HEK293 (cell line): ENCODE measurements around the gene LILRA6.

Experiments
- GLI4 ChIP-seq: fragments of 450-650 bp; formaldehyde crosslinking; IDR thresholded peaks from 2 replicates; pipeline ENCODE4 v1.5.1; 2016; ENCODE audit warnings: missing biosample characterization, missing genetic modification characterization
- GLIS1 ChIP-seq: fragments of 450-650 bp; formaldehyde crosslinking; IDR thresholded peaks from 2 replicates; pipeline ENCODE4 v1.5.1; 2016; ENCODE audit warnings: missing biosample characterization, missing genetic modification characterization
- GLIS2 ChIP-seq: fragments of 450-650 bp; formaldehyde crosslinking; IDR thresholded peaks from 2 replicates; pipeline ENCODE4 v1.5.1; 2016; ENCODE audit warnings: missing biosample characterization, missing genetic modification characterization
- HOXC10 ChIP-seq: sonication (generic); formaldehyde crosslinking; IDR thresholded peaks from 2 replicates; pipeline ENCODE4 v1.8.1; 2023; ENCODE audit warnings: mild to moderate bottlenecking, missing genetic modification reagents
- HOXD13 ChIP-seq: sonication (generic); formaldehyde crosslinking; IDR thresholded peaks from 2 replicates; pipeline ENCODE4 v1.8.0; 2022; ENCODE audit warnings: missing genetic modification reagents, borderline replicate concordance
- IKZF3 ChIP-seq: fragments of 450-650 bp; IDR thresholded peaks from 2 replicates; pipeline ENCODE4 v1.5.0; 2018; ENCODE audit warnings: missing biosample characterization, mild to moderate bottlenecking, missing genetic modification characterization, moderate library complexity
- KLF7 ChIP-seq: fragments of 450-650 bp; formaldehyde crosslinking; IDR thresholded peaks from 2 replicates; pipeline ENCODE4 v1.5.1; 2016; ENCODE audit warnings: missing biosample characterization, missing genetic modification characterization, borderline replicate concordance
- PRDM4 ChIP-seq: fragments of 450-650 bp; formaldehyde crosslinking; IDR thresholded peaks from 2 replicates; pipeline ENCODE4 v1.5.1; 2017; ENCODE audit warnings: missing biosample characterization, missing genetic modification characterization
- SCRT1 ChIP-seq: fragments of 450-650 bp; formaldehyde crosslinking; IDR thresholded peaks from 2 replicates; pipeline ENCODE4 v1.5.1; 2016; ENCODE audit warnings: missing biosample characterization, missing genetic modification characterization, borderline replicate concordance
- ZBTB10 ChIP-seq: fragments of 450-650 bp; formaldehyde crosslinking; IDR thresholded peaks from 2 replicates; pipeline ENCODE4 v1.5.1; 2016; ENCODE audit warnings: missing biosample characterization, missing genetic modification characterization
- ZBTB11 ChIP-seq: fragments of 450-650 bp; formaldehyde crosslinking; conservative IDR thresholded peaks from 2 replicates; pipeline ENCODE4 v1.5.1; 2016; ENCODE audit warnings: low read depth, missing biosample characterization, missing genetic modification characterization
- ZBTB7A ChIP-seq: fragments of 450-650 bp; formaldehyde crosslinking; IDR thresholded peaks from 2 replicates; pipeline ENCODE4 v1.5.1; 2016; ENCODE audit warnings: low read depth, missing biosample characterization, missing genetic modification characterization
- ZFP3 ChIP-seq: fragments of 450-650 bp; formaldehyde crosslinking; IDR thresholded peaks from 2 replicates; pipeline ENCODE4 v1.5.1; 2016; ENCODE audit warnings: low read depth, missing biosample characterization, missing genetic modification characterization
- ZFP37 ChIP-seq: fragments of 450-650 bp; formaldehyde crosslinking; IDR thresholded peaks from 2 replicates; pipeline ENCODE4 v1.5.1; 2016; ENCODE audit warnings: missing biosample characterization, missing genetic modification characterization
- ZNF140 ChIP-seq: fragments of 450-650 bp; formaldehyde crosslinking; IDR thresholded peaks from 2 replicates; pipeline ENCODE4 v1.5.1; 2016; ENCODE audit warnings: missing biosample characterization, missing genetic modification characterization
- ZNF155 ChIP-seq: fragments of 450-650 bp; formaldehyde crosslinking; IDR thresholded peaks from 2 replicates; pipeline ENCODE4 v1.5.1; 2016; ENCODE audit warnings: missing biosample characterization, missing genetic modification characterization
- ZNF169 ChIP-seq: fragments of 450-650 bp; formaldehyde crosslinking; IDR thresholded peaks from 2 replicates; pipeline ENCODE4 v1.5.1; 2016; ENCODE audit warnings: missing biosample characterization, missing genetic modification characterization
- ZNF184 ChIP-seq: fragments of 450-650 bp; IDR thresholded peaks from 2 replicates; pipeline ENCODE4 v1.5.1; 2018; ENCODE audit warnings: missing biosample characterization, mild to moderate bottlenecking, missing genetic modification characterization
- ZNF202 ChIP-seq: fragments of 450-650 bp; formaldehyde crosslinking; IDR thresholded peaks from 2 replicates; pipeline ENCODE4 v1.5.1; 2016; ENCODE audit warnings: missing biosample characterization, missing genetic modification characterization, borderline replicate concordance
- ZNF214 ChIP-seq: fragments of 450-650 bp; formaldehyde crosslinking; IDR thresholded peaks from 2 replicates; pipeline ENCODE4 v1.5.1; 2017; ENCODE audit warnings: missing biosample characterization, mild to moderate bottlenecking, missing genetic modification characterization, borderline replicate concordance
- ZNF24 ChIP-seq: fragments of 450-650 bp; formaldehyde crosslinking; IDR thresholded peaks from 2 replicates; pipeline ENCODE4 v1.5.1; 2016; ENCODE audit warnings: missing biosample characterization, missing genetic modification characterization
- ZNF274 ChIP-seq, 2 experiments: fragments of 200-500 bp in 1 of 2; fragments of 450-650 bp in 1 of 2; sonication (Bioruptor generic) in 1 of 2; formaldehyde crosslinking in 1 of 2; IDR thresholded peaks; 2 replicates each; pipeline versions ENCODE4 v1.5.1 to v1.6.1; 2014 to 2016; ENCODE audit warnings: borderline replicate concordance in 1 of 2, inconsistent platforms in 1 of 2, low read length in 1 of 2, missing biosample characterization in 1 of 2, missing genetic modification characterization in 1 of 2
- ZNF366 ChIP-seq: fragments of 450-650 bp; formaldehyde crosslinking; conservative IDR thresholded peaks from 2 replicates; pipeline ENCODE4 v1.5.1; 2016; ENCODE audit warnings: missing biosample characterization, missing genetic modification characterization
- ZNF391 ChIP-seq: fragments of 450-650 bp; formaldehyde crosslinking; IDR thresholded peaks from 2 replicates; pipeline ENCODE4 v1.5.1; 2016; ENCODE audit warnings: low read depth, missing biosample characterization, missing genetic modification characterization, borderline replicate concordance
- ZNF561 ChIP-seq: fragments of 450-650 bp; IDR thresholded peaks from 2 replicates; pipeline ENCODE4 v1.5.1; 2018; ENCODE audit warnings: missing biosample characterization, missing genetic modification characterization, borderline replicate concordance
- ZNF621 ChIP-seq: fragments of 450-650 bp; formaldehyde crosslinking; IDR thresholded peaks from 2 replicates; pipeline ENCODE4 v1.5.1; 2017; ENCODE audit warnings: missing biosample characterization, missing genetic modification characterization
- ZNF658 ChIP-seq: fragments of 450-650 bp; formaldehyde crosslinking; IDR thresholded peaks from 2 replicates; pipeline ENCODE4; 2016; ENCODE audit warnings: missing biosample characterization, missing genetic modification characterization
- ZNF660 ChIP-seq: fragments of 450-650 bp; IDR thresholded peaks from 2 replicates; pipeline ENCODE4 v1.5.1; 2018; ENCODE audit warnings: missing biosample characterization, mild to moderate bottlenecking, missing genetic modification characterization
- ZSCAN5A ChIP-seq: fragments of 450-650 bp; formaldehyde crosslinking; IDR thresholded peaks from 2 replicates; pipeline ENCODE4 v1.5.1; 2016; ENCODE audit warnings: missing biosample characterization, missing genetic modification characterization

The LILRA6 gene

GRCh38 chr19:54189735-54190502, 52.7 kb downstream of the LILRA6 start (continued):
- TF ChIP-seq ZBTB11: no peak
- TF ChIP-seq HOXC10: no peak
- no peak for TF ChIP-seq ZNF169
- peak; percentile 78; the same call in 1 of the 2 replicates for TF ChIP-seq ZNF561 (tag by site-specific recombination)
- TF ChIP-seq ZFP37: 0 out of 2 replicates have a peak, but pooled peaks have one; percentile 36
- TF ChIP-seq ZNF660: 0 out of 2 replicates have a peak, but pooled peaks have one; percentile 39
- 0 out of 2 replicates have a peak, but pooled peaks have one; percentile 22 for TF ChIP-seq ZNF155
- peak; percentile 74; the same call in 1 of the 2 replicates for TF ChIP-seq ZNF391
- TF ChIP-seq ZNF658 (tag by site-specific recombination): no peak
- peak; percentile 100 for TF ChIP-seq ZBTB10 (tag by site-specific recombination)
- no peak for TF ChIP-seq ZFP3 (tag by site-specific recombination)
- TF ChIP-seq GLIS2 (tag by site-specific recombination): peak; percentile 99
- no peak for TF ChIP-seq ZBTB7A (tag by site-specific recombination)
- peak; percentile 98 for TF ChIP-seq SCRT1
- peak; percentile 53; the same call in 1 of the 2 replicates for TF ChIP-seq GLI4 (tag by site-specific recombination)
- no peak for TF ChIP-seq ZNF184 (tag by site-specific recombination)
- TF ChIP-seq ZNF24 (tag by site-specific recombination): no peak
- no peak for TF ChIP-seq ZNF366
- peak; percentile 51; the same call in 1 of the 2 replicates for TF ChIP-seq IKZF3
- TF ChIP-seq ZNF140 (tag by site-specific recombination): no peak
- peak; percentile 73; the same call in 1 of the 2 replicates for TF ChIP-seq KLF7 (tag by site-specific recombination)
- no peak for TF ChIP-seq HOXD13 (CRISPR knock-in tag)
- 0 out of 2 replicates have a peak, but pooled peaks have one; percentile 15 for TF ChIP-seq PRDM4 (tag by site-specific recombination)
- TF ChIP-seq ZNF214 (tag by site-specific recombination): no peak
- no peak for TF ChIP-seq ZSCAN5A (tag by site-specific recombination)
- no peak for TF ChIP-seq ZNF274 (IDR thresholded peaks at IDR 0.05; ENCODE audit: low read length)
- no peak for TF ChIP-seq ZNF274 (tag by site-specific recombination; IDR thresholded peaks at IDR 0.05; ENCODE audit: borderline replicate concordance)
- no peak for TF ChIP-seq ZNF621 (tag by site-specific recombination)
- no peak for TF ChIP-seq ZNF202
- peak; percentile 74 for TF ChIP-seq GLIS1 (tag by site-specific recombination)
